ENCODE results near the gene WDR47. TPM values are rescaled to one million over a fixed set of nuclear protein-coding genes. Genes with fewer than 3 reads are reported as not detected.

Gene WDR47
- polyA plus RNA-seq, 2 of the 4 experiments (the other 2 are of a cell fraction), result 5.5 to 10.8 TPM

DNA sequence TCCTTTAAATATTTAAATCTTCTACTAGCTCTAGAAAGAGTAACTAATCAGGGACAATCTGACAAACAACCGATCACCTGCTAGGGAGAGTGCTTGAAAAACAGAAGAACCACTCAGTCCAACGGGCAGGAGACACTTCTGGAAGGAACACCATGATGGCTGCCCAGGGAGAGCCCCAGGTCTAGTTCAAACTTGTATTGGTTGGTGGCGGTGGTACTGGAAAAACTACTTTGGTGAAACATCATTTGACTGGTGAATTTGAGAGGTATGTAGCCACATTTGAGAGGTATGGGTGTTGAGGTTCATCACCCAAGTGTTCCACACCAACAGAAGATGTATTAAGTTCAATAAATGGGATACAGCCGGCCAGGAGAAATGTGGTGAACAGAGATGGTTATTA lies 4.8 kb upstream of the WDR47 start:
- DNase-seq (ENCODE audit: low read depth in 1 of 2, low spot score in 1 of 2) (no peak), FAIRE-seq (no peak), ATAC-seq (no peak)
- WGBS (ENCODE audit: missing lambda C conversion rate), result 61% methylated on average over 4 of the region's 4 CpGs
- POLR2A ChIA-PET, result no interaction called here
- CTCF ChIA-PET, result interaction anchor here (0.5 to 1.3 kb wide), 3 partner anchors 11 to 172 kb away, joined by 3 to 5 read pairs (median 3); no protein-coding TSS in a partner anchor
- no peaks in the 10 kb centered on the region for H3K4me1 ChIP-seq
- TF ChIP-seq RNF2 (IDR thresholded peaks at IDR 0.05; ENCODE audit: borderline replicate concordance, low read depth) (no peak), MYC (IDR thresholded peaks at IDR 0.05; ENCODE audit: borderline replicate concordance, low read length) (no peak), CHD4 (IDR thresholded peaks at IDR 0.05; ENCODE audit: borderline replicate concordance) (no peak), KDM1A (IDR thresholded peaks at IDR 0.05; ENCODE audit: low read depth) (no peak), ZC3H11A (IDR thresholded peaks at IDR 0.05) (no peak), TP53 (CRISPR knock-in tag; IDR thresholded peaks at IDR 0.05) (no peak), ESRRA (IDR thresholded peaks at IDR 0.05; ENCODE audit: borderline replicate concordance, low read length) (no peak), EHMT2 (IDR thresholded peaks at IDR 0.05; ENCODE audit: low read depth) (no peak)
- no peak overlapping the region for H3K4me2 ChIP-seq
- no peak overlapping the region for H3K4me3 ChIP-seq
- H3K27ac ChIP-seq, result no peak overlapping the region
- H3K9me3 ChIP-seq, result no peaks in the 10 kb centered on the region

DNA sequence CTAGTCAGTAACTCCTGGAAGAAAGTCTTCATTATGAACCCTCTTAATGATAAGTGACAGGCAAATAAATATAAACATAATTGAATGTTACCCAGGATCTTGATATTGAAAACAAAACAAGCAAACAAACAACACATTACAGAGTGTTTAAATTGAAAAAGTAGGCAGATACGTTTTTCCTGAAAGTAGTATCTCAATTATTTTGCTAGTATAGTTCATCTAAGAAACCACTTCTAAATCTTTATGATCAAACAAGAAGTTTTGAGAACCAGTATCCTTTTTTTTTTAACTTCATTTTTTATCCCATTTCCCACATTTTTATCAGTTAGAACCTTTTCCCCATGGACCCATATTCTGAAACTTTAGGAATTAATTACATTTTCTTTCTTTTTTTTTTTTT lies 3.7 kb upstream of the WDR47 start:
- Histone ChIP-seq H3K4me1 (peaks cover under 1% of the 10 kb centered on the region; the same call in 1 of the 3 replicates), H3K4me2 (no peak overlapping the region), H3K27ac (no peak overlapping the region), H3K9me3 (no peaks in the 10 kb centered on the region), H3K4me3 (no peak overlapping the region)
- no peak for DNase-seq (ENCODE audit: low read depth in 1 of 2, low spot score in 1 of 2)
- no peak for FAIRE-seq
- POLR2A ChIA-PET, result no interaction called here
- CTCF ChIA-PET, result interaction anchor here (0.5 to 1.3 kb wide), 4 partner anchors 15 to 356 kb away, joined by 3 read pairs; a partner anchor contains a TSS
- 29% methylated on average over 1 of the region's 1 CpG for WGBS (ENCODE audit: missing lambda C conversion rate)
- no peak for TF ChIP-seq FOSL2 (IDR thresholded peaks at IDR 0.05)
- no peak for TF ChIP-seq FOSL2 (CRISPR knock-in tag; IDR thresholded peaks at IDR 0.05)
- TF ChIP-seq FOXS1 (CRISPR knock-in tag; IDR thresholded peaks at IDR 0.05), result no peak
- no peak for TF ChIP-seq HDAC2 (IDR thresholded peaks at IDR 0.05)
- no peak for TF ChIP-seq NFE2L2 (conservative IDR thresholded peaks at IDR 0.05; ENCODE audit: low read length)
- TF ChIP-seq JUNB (IDR thresholded peaks at IDR 0.05), result no peak
- TF ChIP-seq CBX8 (IDR thresholded peaks at IDR 0.05), result no peak
- no peak for TF ChIP-seq MAZ (IDR thresholded peaks at IDR 0.05; ENCODE audit: borderline replicate concordance, low read depth, low read length)
- TF ChIP-seq CHD4 (IDR thresholded peaks at IDR 0.05; ENCODE audit: borderline replicate concordance), result no peak
- no peak for TF ChIP-seq BHLHE40 (IDR thresholded peaks at IDR 0.05; ENCODE audit: low read depth, low read length)
- TF ChIP-seq HOXA7 (CRISPR knock-in tag; IDR thresholded peaks at IDR 0.05), result no peak
- TF ChIP-seq, protein P1, sequence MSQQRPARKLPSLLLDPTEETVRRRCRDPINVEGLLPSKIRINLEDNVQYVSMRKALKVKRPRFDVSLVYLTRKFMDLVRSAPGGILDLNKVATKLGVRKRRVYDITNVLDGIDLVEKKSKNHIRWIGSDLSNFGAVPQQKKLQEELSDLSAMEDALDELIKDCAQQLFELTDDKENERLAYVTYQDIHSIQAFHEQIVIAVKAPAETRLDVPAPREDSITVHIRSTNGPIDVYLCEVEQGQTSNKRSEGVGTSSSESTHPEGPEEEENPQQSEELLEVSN (IDR thresholded peaks at IDR 0.05; ENCODE audit: borderline replicate concordance, low read depth), result no peak
- TF ChIP-seq NPAS2 (CRISPR knock-in tag; IDR thresholded peaks at IDR 0.05; ENCODE audit: borderline replicate concordance), result no peak
- no peak for TF ChIP-seq SMC3 (IDR thresholded peaks at IDR 0.05)
- no peak for TF ChIP-seq RARB (CRISPR knock-in tag; IDR thresholded peaks at IDR 0.05)
- no peak for TF ChIP-seq RNF2 (IDR thresholded peaks at IDR 0.05; ENCODE audit: borderline replicate concordance, low read depth)
- no peak for TF ChIP-seq TFCP2L1 (CRISPR knock-in tag; IDR thresholded peaks at IDR 0.05)
- no peak for TF ChIP-seq EHF (CRISPR knock-in tag; IDR thresholded peaks at IDR 0.05)
- TF ChIP-seq HEYL (CRISPR knock-in tag; IDR thresholded peaks at IDR 0.05), result no peak
- TF ChIP-seq, protein P2, sequence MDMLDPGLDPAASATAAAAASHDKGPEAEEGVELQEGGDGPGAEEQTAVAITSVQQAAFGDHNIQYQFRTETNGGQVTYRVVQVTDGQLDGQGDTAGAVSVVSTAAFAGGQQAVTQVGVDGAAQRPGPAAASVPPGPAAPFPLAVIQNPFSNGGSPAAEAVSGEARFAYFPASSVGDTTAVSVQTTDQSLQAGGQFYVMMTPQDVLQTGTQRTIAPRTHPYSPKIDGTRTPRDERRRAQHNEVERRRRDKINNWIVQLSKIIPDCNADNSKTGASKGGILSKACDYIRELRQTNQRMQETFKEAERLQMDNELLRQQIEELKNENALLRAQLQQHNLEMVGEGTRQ (IDR thresholded peaks at IDR 0.05), result no peak
- no peak for ATAC-seq

Measured in A549 (cell line).